HepG2 (cell line): ENCODE data around the gene EPHB4. TPM values are rescaled to one million over a fixed set of nuclear protein-coding genes. Genes with fewer than 3 reads are reported as not detected.

Source experiments
- ARID5B ChIP-seq: IDR thresholded peaks from 2 replicates; pipeline ENCODE4 v1.4.0; 2020; ENCODE audit warnings: mild to moderate bottlenecking, missing genetic modification reagents
- HOXA3 ChIP-seq: sonication (generic); formaldehyde crosslinking; IDR thresholded peaks from 2 replicates; pipeline ENCODE4 v1.5.0; 2020; ENCODE audit warnings: missing genetic modification reagents
- LCORL ChIP-seq, 2 experiments: fragments of 450-650 bp in 1 of 2; sonication (generic) in 1 of 2; formaldehyde crosslinking in 1 of 2; IDR thresholded peaks; 2 replicates each; pipeline versions ENCODE4 v1.5.0 to v1.6.1; 2017 to 2020; ENCODE audit warnings: antibody characterized with exemption in 1 of 2, missing genetic modification reagents in 1 of 2
- MAZ ChIP-seq, 2 experiments: sonication (generic) in 1 of 2; formaldehyde crosslinking in 1 of 2; IDR thresholded peaks; 2 replicates each; pipeline versions ENCODE4 v1.5.0 to v1.6.1; 2012 to 2020; ENCODE audit warnings: low read depth in 2 of 2, mild to moderate bottlenecking in 2 of 2, borderline replicate concordance in 1 of 2, improper control_type of control experiment in 1 of 2, low read length in 1 of 2, missing genetic modification reagents in 1 of 2, moderate library complexity in 1 of 2
- MTA1 ChIP-seq: sonication (generic); formaldehyde crosslinking; IDR thresholded peaks from 2 replicates; pipeline ENCODE4 v1.4.0; 2020; ENCODE audit warnings: missing genetic modification reagents, mild to moderate bottlenecking, borderline replicate concordance
- MXD3 ChIP-seq: IDR thresholded peaks from 2 replicates; pipeline ENCODE4 v1.6.1; 2016; ENCODE audit warnings: mild to moderate bottlenecking, missing biosample characterization, missing genetic modification reagents
- NR3C1 ChIP-seq: sonication (generic); formaldehyde crosslinking; IDR thresholded peaks from 2 replicates; pipeline ENCODE4 v1.4.0; 2020; ENCODE audit warnings: missing genetic modification reagents
- POLR2A ChIP-seq, 2 experiments: IDR thresholded peaks; 2 replicates each; pipeline ENCODE4 v1.6.1; 2011; ENCODE audit warnings: low read depth in 2 of 2, low read length in 2 of 2, mild to moderate bottlenecking in 1 of 2, moderate library complexity in 1 of 2; ENCODE audit not compliant: insufficient read depth in 1 of 2
- POLR2AphosphoS5 ChIP-seq: IDR thresholded peaks from 2 replicates; pipeline ENCODE4 v1.6.1; 2012; ENCODE audit warnings: low read depth, low read length
- REPIN1 ChIP-seq: sonication (generic); formaldehyde crosslinking; IDR thresholded peaks from 2 replicates; pipeline ENCODE4 v1.8.0; 2022; ENCODE audit warnings: missing genetic modification reagents, low read depth, mild to moderate bottlenecking, borderline replicate concordance
- RXRA ChIP-seq: sonication (generic); formaldehyde crosslinking; IDR thresholded peaks from 2 replicates; pipeline ENCODE4 v1.5.1; 2020; ENCODE audit warnings: missing genetic modification reagents
- STAG1 ChIP-seq: sonication (generic); formaldehyde crosslinking; IDR thresholded peaks from 2 replicates; pipeline ENCODE4 v1.4.0; 2020; ENCODE audit warnings: missing genetic modification reagents
- TAF1 ChIP-seq: sonication (generic); formaldehyde crosslinking; IDR thresholded peaks from 2 replicates; pipeline ENCODE4 v1.4.0; 2020; ENCODE audit warnings: missing genetic modification reagents
- ZBTB42 ChIP-seq: sonication (generic); formaldehyde crosslinking; IDR thresholded peaks from 2 replicates; pipeline ENCODE4 v1.5.0; 2020; ENCODE audit warnings: mild to moderate bottlenecking, missing genetic modification reagents
- ZFP36L2 ChIP-seq: sonication (generic); formaldehyde crosslinking; IDR thresholded peaks from 2 replicates; pipeline ENCODE4 v1.4.0; 2020; ENCODE audit warnings: missing genetic modification reagents
- ZNF687 ChIP-seq: sonication (generic); formaldehyde crosslinking; IDR thresholded peaks from 2 replicates; pipeline ENCODE4 v1.5.1; 2020; ENCODE audit warnings: mild to moderate bottlenecking, missing genetic modification reagents, moderate library complexity
- ZNF768 ChIP-seq: sonication (generic); formaldehyde crosslinking; IDR thresholded peaks from 2 replicates; pipeline ENCODE4 v1.4.0; 2020; ENCODE audit warnings: missing genetic modification reagents
- ZNF781 ChIP-seq: sonication (generic); formaldehyde crosslinking; IDR thresholded peaks from 2 replicates; pipeline ENCODE4 v1.5.1; 2020; ENCODE audit warnings: borderline replicate concordance, mild to moderate bottlenecking, missing genetic modification reagents; ENCODE audit errors: not compliant biosample characterization
- ZNF790 ChIP-seq: sonication (generic); formaldehyde crosslinking; IDR thresholded peaks from 2 replicates; pipeline ENCODE4 v1.8.0; 2022; ENCODE audit warnings: missing genetic modification reagents, mild to moderate bottlenecking, borderline replicate concordance
- polyA plus RNA-seq, 8 experiments: library from polyadenylated mRNA; depleted of rRNA in 3 of 8; stranded (reverse) in 7 of 8; unstranded in 1 of 8; fragments of >200 nt; fragmentation: Illumina TruSeq in 4 of 8; extraction: Trizol in 4 of 8; gene quantifications; 2 replicates each; pipeline versions ENCODE4 v1.2.1 to v1.2.3, GENCODE V29; 2011 to 2016; ENCODE audit warnings: low read depth in 4 of 8, missing spikeins in 1 of 8, mixed read lengths in 1 of 8; ENCODE audit not compliant: insufficient read depth in 1 of 8
- total RNA-seq, 5 experiments: library from RNA; depleted of rRNA; stranded (reverse); fragments of >200 nt; fragmentation: Illumina TruSeq; extraction: Trizol; gene quantifications; 2 replicates each; pipeline ENCODE4 v1.2.3, GENCODE V29; 2016; ENCODE audit warnings: low read depth in 1 of 5

Gene EPHB4
- total and polyA plus RNA-seq, 2 of the 13 experiments (the other 11 are each of a cell fraction or from before 2014, with no cell fraction given) = 61.4 to 69.6 TPM

GRCh38 chr7:100801833-100802568 is 25.3 kb downstream of the EPHB4 start (continued):
- TF ChIP-seq ZNF687 (peak; percentile 74), ARID5B (peak; percentile 49), MAZ (IDR thresholded peaks at IDR 0.05; ENCODE audit: borderline replicate concordance, low read depth, low read length) (no peak), MAZ (CRISPR knock-in tag; IDR thresholded peaks at IDR 0.05; ENCODE audit: low read depth) (peak; percentile 73), MTA1 (CRISPR knock-in tag) (peak; percentile 69; the same call in 1 of the 2 replicates), ZNF768 (CRISPR knock-in tag) (peak; percentile 37; the same call in 1 of the 2 replicates), HOXA3 (CRISPR knock-in tag) (peak; percentile 55), POLR2A (IDR thresholded peaks at IDR 0.05; ENCODE audit: insufficient read depth in 1 of 2, low read depth in 2 of 2, low read length in 2 of 2) (peak in 1 of 2 experiments; percentile 34; a peak in 1 of 4 replicates), NR3C1 (no peak), MXD3 (no peak), POLR2AphosphoS5 (peak; percentile 36; the same call in 1 of the 2 replicates), ZBTB42 (CRISPR knock-in tag) (peak; percentile 99), REPIN1 (no peak), STAG1 (CRISPR knock-in tag) (no peak), ZNF781 (CRISPR knock-in tag) (peak; percentile 71), TAF1 (CRISPR knock-in tag) (peak; percentile 31; the same call in 1 of the 2 replicates), ZFP36L2 (CRISPR knock-in tag) (no peak), LCORL (IDR thresholded peaks at IDR 0.05) (no peak), LCORL (CRISPR knock-in tag; IDR thresholded peaks at IDR 0.05) (0 out of 2 replicates have a peak, but pooled peaks have one; percentile 53), RXRA (CRISPR knock-in tag) (peak; percentile 63; the same call in 1 of the 2 replicates), ZNF790 (no peak)
